ENCODE data around the gene OSBPL9. TPM values are rescaled to one million over a fixed set of nuclear protein-coding genes. Genes with fewer than 3 reads are reported as not detected.
"Not testable (repeated sequence)": the region's sequence is repeated elsewhere in the genome, so short reads cannot be mapped to it uniquely, and the experiment has no call there.

The OSBPL9 gene
- total RNA-seq, 5 donors from 2014 or later (not counting 1 experiment from before 2014, with no cell fraction given): 39.8 to 50.7 (median 43.4) TPM

DNA sequence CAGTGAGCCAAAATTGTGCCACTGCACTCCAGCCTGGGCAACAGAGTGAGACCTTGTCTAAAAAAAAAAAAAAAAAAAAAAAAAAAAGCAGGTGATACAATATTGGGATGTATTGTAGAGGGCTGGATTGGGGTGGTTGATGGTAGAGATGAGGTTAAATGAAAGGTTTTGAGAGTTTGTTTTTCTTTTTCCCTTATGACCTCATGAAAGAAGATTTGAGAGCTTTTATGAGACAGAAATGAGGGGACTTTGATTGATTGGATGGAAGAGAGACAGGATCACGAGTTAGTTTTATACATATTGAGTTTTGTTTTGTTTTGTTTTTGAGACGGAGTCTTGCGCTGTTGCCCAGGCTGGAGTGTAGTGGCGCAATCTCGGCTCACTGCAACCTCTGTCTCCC is 27.1 kb downstream of the OSBPL9 start:
- H3K9me3 Mint-ChIP-seq: peaks cover 0 to 3% (median 2%) of the 10 kb centered on the region in 3 donors
- Histone ChIP-seq H3K27ac (ENCODE audit: low read length) (no peak overlapping the region), H3K4me3 (ENCODE audit: control insufficient read depth in 1 of 2, extremely low read depth in 1 of 2, low read length in 1 of 2) (no peak overlapping the region), H3K27me3 (replicated peaks in 1 of 2; ENCODE audit: control insufficient read depth in 2 of 2, extremely low read depth in 1 of 2, insufficient read depth in 2 of 2, low read length in 1 of 2) (no peaks in the 10 kb centered on the region), H3K36me3 (ENCODE audit: control insufficient read depth in 2 of 2, extremely low read depth in 1 of 2, insufficient read depth in 1 of 2, low read length in 1 of 2) (peaks cover 0 to 2% of the 10 kb centered on the region in 2 donors), H3K9me3 (no peaks in the 10 kb centered on the region), H3K4me1 (ENCODE audit: control insufficient read depth in 1 of 2, extremely low read depth in 1 of 2, insufficient read depth in 2 of 2, low read length in 2 of 2) (no peaks in the 10 kb centered on the region)
- 93% methylated on average over 4 of the region's 5 CpGs for WGBS (ENCODE audit: insufficient coverage)
- ChIA-PET POLR2A (no interaction called here), CTCF (no interaction called here)
- ATAC-seq (replicated peaks in 1 of 4): no peak
- H3K36me3 Mint-ChIP-seq: peaks cover 32% of the 10 kb centered on the region
- H3K27me3 Mint-ChIP-seq: no peaks in the 10 kb centered on the region
- no peak overlapping the region for H3K27ac Mint-ChIP-seq
- H3K4me1 Mint-ChIP-seq: peaks cover 10 to 27% (median 10%) of the 10 kb centered on the region in 3 donors
- DNase-seq: no peak
- no peak overlapping the region for H3K4me3 Mint-ChIP-seq

DNA sequence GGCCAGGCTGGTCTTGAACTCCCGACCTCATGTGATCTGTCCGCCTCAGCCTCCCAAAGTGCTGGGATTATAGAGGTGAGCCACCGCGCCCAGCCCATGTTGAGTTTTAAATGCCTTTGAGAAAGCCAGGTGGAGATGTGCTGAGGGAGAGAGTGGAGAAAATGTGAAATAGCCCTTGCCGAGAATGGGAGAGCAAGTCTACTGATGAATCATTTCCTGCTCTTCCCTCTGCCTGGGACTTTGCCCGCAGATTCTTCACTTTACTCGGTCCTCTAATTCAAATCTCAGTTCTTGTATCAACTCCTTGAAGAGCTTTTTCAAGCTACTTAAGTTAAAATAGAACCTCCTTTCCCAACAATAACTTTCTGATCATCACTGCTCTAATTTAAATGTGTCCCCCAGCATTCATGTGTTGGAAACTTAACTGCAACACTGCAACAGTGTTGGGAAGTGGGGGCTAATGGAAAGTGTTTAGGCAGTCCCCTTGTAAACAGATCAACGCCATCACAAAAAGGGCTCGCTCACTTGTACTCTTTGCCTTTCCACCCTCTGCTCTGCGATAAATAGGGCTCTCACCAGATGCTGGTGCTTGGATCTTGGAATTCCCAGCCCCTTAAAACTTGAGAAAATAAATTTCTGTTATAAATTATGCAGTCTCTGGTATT is 27.8 kb downstream of the OSBPL9 start:
- Mint-ChIP-seq H3K9me3 (peaks cover 0 to 3% (median 2%) of the 10 kb centered on the region in 3 donors), H3K4me3 (no peak overlapping the region), H3K4me1 (peaks cover 9 to 26% (median 10%) of the 10 kb centered on the region in 3 donors), H3K27ac (no peak overlapping the region), H3K27me3 (no peaks in the 10 kb centered on the region), H3K36me3 (peaks cover 28% of the 10 kb centered on the region)
- ATAC-seq (replicated peaks in 1 of 4) (no peak), DNase-seq (no peak)
- H3K4me1 ChIP-seq (ENCODE audit: control insufficient read depth in 1 of 2, extremely low read depth in 1 of 2, insufficient read depth in 2 of 2, low read length in 2 of 2): no peaks in the 10 kb centered on the region
- 91% methylated on average over 6 of the region's 10 CpGs for WGBS (ENCODE audit: insufficient coverage)
- no peaks in the 10 kb centered on the region for H3K27me3 ChIP-seq (replicated peaks in 1 of 2; ENCODE audit: control insufficient read depth in 2 of 2, extremely low read depth in 1 of 2, insufficient read depth in 2 of 2, low read length in 1 of 2)
- ChIA-PET POLR2A (no interaction called here), CTCF (no interaction called here)
- H3K4me3 ChIP-seq (ENCODE audit: control insufficient read depth in 1 of 2, extremely low read depth in 1 of 2, low read length in 1 of 2): no peak overlapping the region
- H3K27ac ChIP-seq (ENCODE audit: low read length): no peak overlapping the region
- H3K9me3 ChIP-seq: no peaks in the 10 kb centered on the region
- H3K36me3 ChIP-seq (ENCODE audit: control insufficient read depth in 2 of 2, extremely low read depth in 1 of 2, insufficient read depth in 1 of 2, low read length in 1 of 2): peaks cover 0 to 2% of the 10 kb centered on the region in 2 donors

- WGBS (ENCODE audit: insufficient coverage): 100% methylated on average over 1 of the region's 3 CpGs
- not testable (repeated sequence) for H3K27ac Mint-ChIP-seq; H3K4me3 Mint-ChIP-seq; H3K4me3 ChIP-seq (ENCODE audit: control insufficient read depth in 1 of 2, extremely low read depth in 1 of 2, low read length in 1 of 2); H3K36me3 ChIP-seq (ENCODE audit: control insufficient read depth in 2 of 2, extremely low read depth in 1 of 2, insufficient read depth in 1 of 2, low read length in 1 of 2); H3K27me3 ChIP-seq (replicated peaks in 1 of 2; ENCODE audit: control insufficient read depth in 2 of 2, extremely low read depth in 1 of 2, insufficient read depth in 2 of 2, low read length in 1 of 2); H3K27ac ChIP-seq (ENCODE audit: low read length); H3K9me3 Mint-ChIP-seq; ATAC-seq (replicated peaks in 1 of 4); H3K27me3 Mint-ChIP-seq; H3K4me1 ChIP-seq (ENCODE audit: control insufficient read depth in 1 of 2, extremely low read depth in 1 of 2, insufficient read depth in 2 of 2, low read length in 2 of 2); H3K9me3 ChIP-seq; DNase-seq
- ChIA-PET POLR2A (interaction anchor here in 1 of 2 donors (0.5 to 0.6 kb wide), 3 partner anchors 37 to 510 kb away, joined by 3 to 7 read pairs (median 6); no protein-coding TSS in a partner anchor), CTCF (interaction anchor here in 1 of 2 donors (1.3 kb wide), 1 partner anchor 122 kb away, joined by 4 read pairs; no protein-coding TSS in a partner anchor)
- H3K36me3 Mint-ChIP-seq: peaks cover 28% of the 10 kb centered on the region
- peaks cover 10 to 30% (median 11%) of the 10 kb centered on the region in 3 donors for H3K4me1 Mint-ChIP-seq
These were observed 29.7 kb downstream of the OSBPL9 start for GRCh38 chr1:51646592-51646991.

- H3K4me1 Mint-ChIP-seq: peaks cover 1 to 27% (median 8%) of the 10 kb centered on the region in 3 donors
- peaks cover 0 to 3% (median 2%) of the 10 kb centered on the region in 3 donors for H3K9me3 Mint-ChIP-seq
- ChIA-PET POLR2A (interaction anchor here (0.5 to 1.1 kb wide), 2 partner anchors 67 to 198 kb away, joined by 3 read pairs; no protein-coding TSS in a partner anchor), CTCF (no interaction called here)
- H3K4me3 ChIP-seq (ENCODE audit: control insufficient read depth in 1 of 2, extremely low read depth in 1 of 2, low read length in 1 of 2): no peak overlapping the region
- H3K27me3 ChIP-seq (replicated peaks in 1 of 2; ENCODE audit: control insufficient read depth in 2 of 2, extremely low read depth in 1 of 2, insufficient read depth in 2 of 2, low read length in 1 of 2): no peaks in the 10 kb centered on the region
- H3K27ac Mint-ChIP-seq: no peak overlapping the region
- no peaks in the 10 kb centered on the region for H3K9me3 ChIP-seq
- no peaks in the 10 kb centered on the region for H3K27me3 Mint-ChIP-seq
- H3K36me3 ChIP-seq (ENCODE audit: control insufficient read depth in 2 of 2, extremely low read depth in 1 of 2, insufficient read depth in 1 of 2, low read length in 1 of 2): peaks cover 4 to 6% of the 10 kb centered on the region in 2 donors
- no peak overlapping the region for H3K27ac ChIP-seq (ENCODE audit: low read length)
- peaks cover 34% of the 10 kb centered on the region for H3K36me3 Mint-ChIP-seq
- ATAC-seq (replicated peaks in 1 of 4) (no peak), DNase-seq (no peak)
- no peak overlapping the region for H3K4me3 Mint-ChIP-seq
- whole genome bisulfite sequencing (ENCODE audit: insufficient coverage): 67% methylated on average over 1 of the region's 6 CpGs
- no peaks in the 10 kb centered on the region for H3K4me1 ChIP-seq (ENCODE audit: control insufficient read depth in 1 of 2, extremely low read depth in 1 of 2, insufficient read depth in 2 of 2, low read length in 2 of 2)
These were observed 31.6 kb downstream of the OSBPL9 start for GRCh38 chr1:51648180-51649109.

- Histone ChIP-seq H3K4me1 (ENCODE audit: control insufficient read depth in 1 of 2, extremely low read depth in 1 of 2, insufficient read depth in 2 of 2, low read length in 2 of 2) (no peaks in the 10 kb centered on the region), H3K27ac (ENCODE audit: low read length) (no peak overlapping the region), H3K4me3 (ENCODE audit: control insufficient read depth in 1 of 2, extremely low read depth in 1 of 2, low read length in 1 of 2) (no peak overlapping the region), H3K36me3 (ENCODE audit: control insufficient read depth in 2 of 2, extremely low read depth in 1 of 2, insufficient read depth in 1 of 2, low read length in 1 of 2) (peaks cover 6% of the 10 kb centered on the region in 2 donors), H3K9me3 (no peaks in the 10 kb centered on the region), H3K27me3 (replicated peaks in 1 of 2; ENCODE audit: control insufficient read depth in 2 of 2, extremely low read depth in 1 of 2, insufficient read depth in 2 of 2, low read length in 1 of 2) (no peaks in the 10 kb centered on the region)
- Mint-ChIP-seq H3K4me1 (peaks cover 0 to 24% (median 7%) of the 10 kb centered on the region in 3 donors), H3K36me3 (peaks cover 30% of the 10 kb centered on the region), H3K27me3 (no peaks in the 10 kb centered on the region), H3K9me3 (peaks cover 0 to 3% (median 2%) of the 10 kb centered on the region in 3 donors), H3K4me3 (no peak overlapping the region), H3K27ac (no peak overlapping the region)
- DNase-seq (no peak), ATAC-seq (replicated peaks in 1 of 4) (no peak)
- ChIA-PET POLR2A (no interaction called here), CTCF (no interaction called here)
- WGBS (ENCODE audit: insufficient coverage): no CpG with 5 or more reads among the region's 4 CpGs
These were observed 32.8 kb downstream of the OSBPL9 start for GRCh38 chr1:51649593-51650091.

- ATAC-seq (replicated peaks in 1 of 4) (no peak), DNase-seq (no peak)
- CTCF ChIA-PET: no interaction called here
- Histone ChIP-seq H3K9me3 (no peaks in the 10 kb centered on the region), H3K27ac (ENCODE audit: low read length) (no peak overlapping the region), H3K27me3 (replicated peaks in 1 of 2; ENCODE audit: control insufficient read depth in 2 of 2, extremely low read depth in 1 of 2, insufficient read depth in 2 of 2, low read length in 1 of 2) (no peaks in the 10 kb centered on the region), H3K4me3 (ENCODE audit: control insufficient read depth in 1 of 2, extremely low read depth in 1 of 2, low read length in 1 of 2) (no peak overlapping the region), H3K36me3 (ENCODE audit: control insufficient read depth in 2 of 2, extremely low read depth in 1 of 2, insufficient read depth in 1 of 2, low read length in 1 of 2) (peaks cover 6% of the 10 kb centered on the region in 2 donors), H3K4me1 (ENCODE audit: control insufficient read depth in 1 of 2, extremely low read depth in 1 of 2, insufficient read depth in 2 of 2, low read length in 2 of 2) (no peaks in the 10 kb centered on the region)
- Mint-ChIP-seq H3K27me3 (no peaks in the 10 kb centered on the region), H3K4me3 (no peak overlapping the region), H3K4me1 (peaks cover 0 to 19% (median 7%) of the 10 kb centered on the region in 3 donors), H3K9me3 (peaks cover 0 to 3% (median 2%) of the 10 kb centered on the region in 3 donors), H3K36me3 (peaks cover 29% of the 10 kb centered on the region), H3K27ac (no peak overlapping the region)
- no CpG with 5 or more reads among the region's 1 CpG for WGBS (ENCODE audit: insufficient coverage)
- POLR2A ChIA-PET: no interaction called here
These were observed 33.3 kb downstream of the OSBPL9 start for GRCh38 chr1:51650198-51650597.
